Stimulated activated naive CD8-positive, alpha-beta T cell treated with anti-CD3 and anti-CD28 coated beads, Interleukin-15, amount 100 ng/mL, for 72 hours (primary cell): ENCODE data around the gene NUDT21.
A peak's percentile ranks its signal among the peaks of the same experiment; 100 is the strongest.
"Not testable (repeated sequence)": the region's sequence is repeated elsewhere in the genome, so short reads cannot be mapped to it uniquely, and the experiment has no call there.

Experiments
- ATAC-seq: fragments of 150-1000 bp; cut with Tn5 transposase; 2 replicates; pipeline ENCODE4 v1.10.0; 2021; ENCODE audit warnings: mild to moderate bottlenecking, moderate library complexity
- DNase-seq, 2 donors: peaks; one replicate each; pipeline ENCODE4 v3.0.0; 2021 to 2022
- H3K27ac Mint-ChIP-seq, 2 donors: one replicate each; pipeline ENCODE4 v1.8.0; 2022; ENCODE audit warnings: mild to moderate bottlenecking in 2 of 2, mixed read lengths in 2 of 2, moderate library complexity in 2 of 2
- H3K27me3 Mint-ChIP-seq: one replicate; pipeline ENCODE4 v1.8.0; 2022; ENCODE audit warnings: mixed read lengths
- H3K4me1 Mint-ChIP-seq: one replicate; pipeline ENCODE4 v1.8.0; 2022; ENCODE audit warnings: mild to moderate bottlenecking, mixed read lengths
- H3K4me3 Mint-ChIP-seq, 2 donors: one replicate each; pipeline ENCODE4 v1.8.0; 2022; ENCODE audit warnings: mild to moderate bottlenecking in 2 of 2, mixed read lengths in 2 of 2, moderate library complexity in 1 of 2
- H3K9me3 Mint-ChIP-seq, 2 donors: one replicate each; pipeline ENCODE4 v1.8.0; 2022; ENCODE audit warnings: mixed read lengths in 2 of 2

NUDT21 gene

DNA sequence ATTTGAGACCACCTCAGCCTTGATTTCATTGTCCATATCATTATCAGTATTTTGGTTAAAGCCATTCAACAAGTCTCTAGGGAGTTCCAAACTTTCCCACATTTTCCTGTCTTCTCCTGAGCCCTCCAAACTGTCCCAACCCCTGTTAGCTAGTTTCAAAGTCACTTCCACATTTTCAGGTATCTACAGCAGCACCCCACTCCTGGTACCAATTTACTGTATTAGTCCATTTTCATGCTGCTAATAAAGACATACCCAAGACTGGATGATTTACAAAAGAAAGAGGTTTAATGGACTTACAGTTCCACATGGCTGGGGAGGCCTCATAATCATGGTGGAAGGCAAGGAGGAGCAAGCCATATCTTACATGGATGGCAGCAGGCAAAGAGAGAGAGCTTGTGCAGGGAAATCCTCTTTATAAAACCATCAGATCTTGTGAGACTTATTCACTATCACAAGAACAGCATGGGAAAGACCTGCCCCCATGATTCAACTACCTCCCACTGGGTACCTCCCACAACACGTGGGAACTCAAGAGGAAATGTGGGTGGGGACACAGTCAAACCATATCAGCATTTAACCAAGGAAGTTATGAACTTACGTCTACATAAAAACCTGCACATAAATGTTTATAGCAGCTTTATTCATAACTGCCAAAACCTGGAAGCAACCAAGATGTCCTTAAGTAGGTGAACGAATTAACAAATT lies 70.2 kb downstream of the NUDT21 start:
- H3K4me1 Mint-ChIP-seq = not testable (repeated sequence)

More for the DNA sequence above, 70.2 kb downstream of the NUDT21 start:
- H3K4me3 Mint-ChIP-seq, H3K27me3 Mint-ChIP-seq, ATAC-seq, DNase-seq: not testable (repeated sequence)
- Mint-ChIP-seq H3K27ac (peak overlapping the region in 1 of 2 donors; percentile 64), H3K9me3 (peaks cover 37 to 41% of the 10 kb centered on the region in 2 donors)
